Activated naive CD4-positive, alpha-beta T cell treated with anti-CD3 and anti-CD28 coated beads, Interleukin-2, amount 50 U/mL, for 72 hours (primary cell): Measurements from ENCODE around the gene APOL3. TPM values are rescaled to one million over a fixed set of nuclear protein-coding genes. Genes with fewer than 3 reads are reported as not detected.
A peak's percentile ranks its signal among the peaks of the same experiment; 100 is the strongest.
"Not testable (repeated sequence)": the region's sequence is repeated elsewhere in the genome, so short reads cannot be mapped to it uniquely, and the experiment has no call there.

Experiments used
- ATAC-seq, 2 donors: fragments of 150-1000 bp; cut with Tn5 transposase; 2 replicates each; pipeline ENCODE4 v1.10.0; 2021; ENCODE audit warnings: mild to moderate bottlenecking in 2 of 2, moderate library complexity in 2 of 2
- DNase-seq, 2 donors: peaks; one replicate each; pipeline ENCODE4 v3.0.0; 2021 to 2022; ENCODE audit warnings: low spot score in 2 of 2
- H3K27ac Mint-ChIP-seq, 2 donors: one replicate each; pipeline ENCODE4 v1.8.0; 2022; ENCODE audit warnings: mild to moderate bottlenecking in 2 of 2, mixed read lengths in 2 of 2
- H3K36me3 Mint-ChIP-seq, 2 donors: one replicate each; pipeline ENCODE4 v1.8.0; 2022; ENCODE audit warnings: mixed read lengths in 2 of 2
- H3K9me3 Mint-ChIP-seq, 2 donors: one replicate each; pipeline ENCODE4 v1.8.0; 2022; ENCODE audit warnings: mixed read lengths in 2 of 2
- total RNA-seq, 2 donors: library from RNA; stranded (reverse); gene quantifications; one replicate each; pipeline ENCODE4 v1.2.3, GENCODE V29; 2022

The APOL3 gene
- total RNA-seq, 2 donors from 2014 or later = 46.4 to 70.0 TPM

DNA sequence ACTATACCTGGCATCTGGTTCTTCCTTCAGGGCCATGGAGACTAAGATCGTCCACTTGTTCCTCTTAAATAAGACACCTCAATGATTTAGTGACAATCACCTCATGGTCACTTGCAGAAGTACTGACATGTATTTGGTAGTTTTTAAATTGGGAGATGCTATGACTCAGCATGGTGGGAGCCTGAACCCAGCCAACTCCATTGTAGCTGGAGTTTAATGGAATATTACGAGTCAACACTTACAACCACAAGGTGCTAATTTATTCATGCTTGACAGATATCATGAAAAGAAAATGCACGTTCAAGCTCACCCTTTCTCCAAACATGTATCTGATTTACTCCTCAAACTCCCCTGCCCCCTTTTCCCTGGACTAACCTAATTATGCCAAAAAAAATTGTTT, 16.6 kb upstream of the APOL3 start:
- peaks cover 0 to 5% of the 10 kb centered on the region in 2 donors for H3K9me3 Mint-ChIP-seq
- no peak for ATAC-seq
- DNase-seq = no peak
- peaks cover 0 to 9% of the 10 kb centered on the region in 2 donors for H3K36me3 Mint-ChIP-seq
- H3K27ac Mint-ChIP-seq = no peak overlapping the region

DNA sequence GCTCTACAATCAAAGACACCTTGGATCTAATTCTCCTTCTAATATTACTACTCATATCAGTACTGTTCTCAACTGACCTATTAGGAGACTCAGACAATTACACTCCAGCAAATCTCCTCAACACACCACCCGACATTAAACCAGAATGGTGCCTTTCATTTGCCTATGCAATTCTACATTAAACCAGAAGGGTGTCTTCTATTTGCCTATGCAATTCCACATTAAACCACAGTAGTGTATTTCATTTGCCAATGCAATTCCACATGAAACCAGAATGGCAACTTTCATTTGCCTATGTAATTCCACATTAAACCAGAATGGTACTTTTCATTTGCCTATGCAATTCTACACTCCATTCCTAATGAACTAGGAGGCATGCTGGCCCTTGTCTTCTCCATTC, 15.3 kb upstream of the APOL3 start:
- ATAC-seq (no peak), DNase-seq (no peak)
- peaks cover 0 to 9% of the 10 kb centered on the region in 2 donors for H3K36me3 Mint-ChIP-seq
- H3K9me3 Mint-ChIP-seq = peaks cover 0 to 5% of the 10 kb centered on the region in 2 donors
- H3K27ac Mint-ChIP-seq = no peak overlapping the region

DNA sequence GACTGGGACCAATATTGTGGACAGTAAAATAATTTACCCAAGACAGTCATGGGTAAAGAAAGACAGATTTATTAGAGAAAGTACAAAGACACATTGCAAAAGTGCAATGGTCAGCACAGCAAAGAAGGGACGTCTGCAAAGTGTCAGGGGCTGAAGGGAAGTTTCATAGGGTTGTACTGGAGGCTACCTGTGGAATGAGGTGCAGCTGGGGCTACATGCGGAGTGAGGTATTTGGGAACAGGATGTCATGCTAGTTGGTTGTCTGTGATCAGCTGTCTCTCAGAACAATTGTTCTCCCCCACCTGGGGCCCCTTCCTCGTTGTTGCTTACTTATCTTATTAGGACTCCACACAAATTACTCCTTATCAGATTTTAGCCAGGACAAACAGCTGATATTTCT, 11.4 kb upstream of the APOL3 start:
- DNase-seq = no peak
- ATAC-seq = no peak
- peaks cover 5 to 19% of the 10 kb centered on the region in 2 donors for H3K36me3 Mint-ChIP-seq
- peaks cover 0 to 12% of the 10 kb centered on the region in 2 donors for H3K9me3 Mint-ChIP-seq
- no peak overlapping the region for H3K27ac Mint-ChIP-seq

DNA sequence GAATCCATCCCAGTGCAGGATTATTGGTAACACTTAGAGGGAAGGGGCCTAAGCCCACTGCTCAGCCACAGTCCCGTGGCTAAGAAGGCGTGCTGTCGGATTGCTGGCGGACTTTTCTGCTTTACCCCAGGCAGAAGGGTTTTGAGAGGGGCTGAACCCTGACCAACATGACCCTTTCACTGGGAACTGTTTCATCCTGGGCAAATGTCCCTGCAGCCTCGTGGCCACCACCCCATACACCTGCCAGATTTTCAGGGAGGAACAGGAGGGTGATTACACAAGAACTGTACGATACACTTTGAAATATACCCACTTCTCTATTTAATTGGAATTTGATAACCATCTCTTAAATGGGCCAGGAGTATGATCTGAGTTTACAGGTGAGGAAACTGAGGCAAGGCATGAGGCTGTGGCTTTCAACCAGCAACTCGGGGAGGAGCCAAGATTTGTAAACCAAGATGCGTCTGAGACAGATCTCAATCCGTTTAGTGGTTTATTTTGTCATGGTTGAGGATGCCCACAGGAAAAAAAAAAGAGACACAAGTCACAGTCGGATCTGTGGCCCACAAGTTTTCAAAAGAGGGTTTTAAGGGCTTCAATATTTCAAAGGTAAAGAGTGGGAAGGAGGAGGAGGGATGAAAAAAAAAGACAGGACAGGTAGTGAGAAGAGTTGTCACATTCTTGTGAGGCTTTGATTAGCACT, 6.1 kb upstream of the APOL3 start:
- Mint-ChIP-seq H3K27ac (peak overlapping the region in 1 of 2 donors; percentile 52), H3K36me3 (peaks cover 5 to 16% of the 10 kb centered on the region in 2 donors), H3K9me3 (peaks cover 0 to 7% of the 10 kb centered on the region in 2 donors)
- no peak for DNase-seq
- no peak for ATAC-seq

DNA sequence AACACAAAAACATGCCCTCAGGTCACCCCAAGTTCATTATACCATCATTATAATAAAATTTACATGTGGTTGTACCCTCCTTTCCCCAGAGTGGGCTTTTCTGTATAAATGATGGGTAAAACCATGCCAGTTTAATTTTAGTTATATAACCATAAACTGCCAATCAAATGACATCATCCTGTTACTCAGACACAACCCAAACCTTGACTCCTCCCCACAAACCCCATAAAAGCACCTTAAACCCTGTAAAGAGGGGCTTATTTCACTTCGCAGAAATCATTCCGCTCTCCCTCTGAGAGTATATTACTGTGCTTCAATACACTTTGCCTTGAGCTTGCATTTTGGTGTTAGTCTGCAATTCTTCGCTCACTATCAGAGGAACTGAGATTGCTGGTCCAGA, 5.5 kb upstream of the APOL3 start:
- ATAC-seq (no peak), DNase-seq (no peak)
- Mint-ChIP-seq H3K36me3 (peaks cover 5 to 16% of the 10 kb centered on the region in 2 donors), H3K9me3 (peaks cover 0 to 7% of the 10 kb centered on the region in 2 donors), H3K27ac (peak overlapping the region in 1 of 2 donors; percentile 52)

DNA sequence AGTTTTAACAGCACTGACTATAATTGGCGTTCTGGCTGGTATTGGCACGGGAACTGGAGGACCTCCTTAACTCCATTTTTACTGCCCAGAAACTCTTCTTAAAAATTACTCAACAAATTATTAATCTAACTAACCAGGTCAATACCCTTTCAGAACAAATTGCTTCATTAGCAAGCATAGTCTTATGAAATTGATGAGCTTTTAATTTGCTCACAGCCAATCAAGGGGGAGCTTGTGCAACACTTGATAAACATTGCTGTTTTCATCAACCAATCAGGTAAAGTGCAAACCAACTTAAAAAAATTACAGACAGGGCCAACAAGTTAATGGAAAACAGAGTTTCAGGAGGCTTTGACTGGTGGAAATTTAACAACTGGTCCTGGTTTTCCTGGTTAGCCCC, 4.6 kb upstream of the APOL3 start:
- DNase-seq (no peak), ATAC-seq (no peak)
- H3K36me3 Mint-ChIP-seq = peaks cover 8 to 20% of the 10 kb centered on the region in 2 donors
- peaks cover 0 to 7% of the 10 kb centered on the region in 2 donors for H3K9me3 Mint-ChIP-seq
- H3K27ac Mint-ChIP-seq = no peak overlapping the region

DNA sequence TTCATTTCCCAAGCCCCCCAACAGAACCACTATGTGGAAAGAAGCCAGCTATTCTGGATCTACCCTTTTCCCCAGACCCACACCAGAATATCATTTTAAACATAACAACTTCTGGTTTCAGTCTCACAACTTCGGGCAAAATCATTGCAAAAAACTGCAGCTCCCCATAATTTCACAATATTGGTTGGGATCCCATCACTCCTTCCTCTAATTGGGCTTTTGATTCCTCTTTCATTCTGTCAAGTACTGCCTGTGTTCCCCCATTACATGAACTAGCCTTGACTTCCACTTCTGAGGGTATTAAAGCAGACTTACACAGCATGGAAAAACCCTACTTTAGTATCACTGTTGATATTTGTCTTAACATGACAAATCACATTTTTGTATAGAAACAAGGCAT, 4.1 kb upstream of the APOL3 start:
- ATAC-seq (no peak), DNase-seq (no peak)
- Mint-ChIP-seq H3K27ac (no peak overlapping the region), H3K36me3 (peaks cover 13 to 25% of the 10 kb centered on the region in 2 donors), H3K9me3 (peaks cover 0 to 7% of the 10 kb centered on the region in 2 donors)

DNA sequence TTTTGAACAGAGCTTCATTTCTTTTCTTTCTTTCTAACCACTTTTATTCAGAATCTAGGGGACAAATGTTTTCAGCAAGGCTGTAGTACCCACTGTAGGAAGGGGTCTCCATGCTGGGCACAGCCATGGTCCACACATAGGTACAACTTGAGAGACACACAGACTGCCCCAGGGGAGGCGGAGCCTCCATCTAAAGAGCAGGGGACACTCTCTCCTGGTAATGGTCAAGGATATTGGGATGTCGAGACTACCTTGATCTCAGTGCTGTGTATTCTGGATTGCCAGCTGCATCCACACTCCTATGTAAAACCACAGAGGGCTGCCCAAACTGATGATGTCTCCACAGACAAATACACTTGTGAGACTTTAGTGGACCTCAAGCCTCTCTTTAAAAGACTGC, 2.9 kb upstream of the APOL3 start:
- no peak overlapping the region for H3K27ac Mint-ChIP-seq
- H3K36me3 Mint-ChIP-seq = peaks cover 14 to 24% of the 10 kb centered on the region in 2 donors
- ATAC-seq = no peak
- peaks cover 0 to 7% of the 10 kb centered on the region in 2 donors for H3K9me3 Mint-ChIP-seq
- DNase-seq = no peak

DNA sequence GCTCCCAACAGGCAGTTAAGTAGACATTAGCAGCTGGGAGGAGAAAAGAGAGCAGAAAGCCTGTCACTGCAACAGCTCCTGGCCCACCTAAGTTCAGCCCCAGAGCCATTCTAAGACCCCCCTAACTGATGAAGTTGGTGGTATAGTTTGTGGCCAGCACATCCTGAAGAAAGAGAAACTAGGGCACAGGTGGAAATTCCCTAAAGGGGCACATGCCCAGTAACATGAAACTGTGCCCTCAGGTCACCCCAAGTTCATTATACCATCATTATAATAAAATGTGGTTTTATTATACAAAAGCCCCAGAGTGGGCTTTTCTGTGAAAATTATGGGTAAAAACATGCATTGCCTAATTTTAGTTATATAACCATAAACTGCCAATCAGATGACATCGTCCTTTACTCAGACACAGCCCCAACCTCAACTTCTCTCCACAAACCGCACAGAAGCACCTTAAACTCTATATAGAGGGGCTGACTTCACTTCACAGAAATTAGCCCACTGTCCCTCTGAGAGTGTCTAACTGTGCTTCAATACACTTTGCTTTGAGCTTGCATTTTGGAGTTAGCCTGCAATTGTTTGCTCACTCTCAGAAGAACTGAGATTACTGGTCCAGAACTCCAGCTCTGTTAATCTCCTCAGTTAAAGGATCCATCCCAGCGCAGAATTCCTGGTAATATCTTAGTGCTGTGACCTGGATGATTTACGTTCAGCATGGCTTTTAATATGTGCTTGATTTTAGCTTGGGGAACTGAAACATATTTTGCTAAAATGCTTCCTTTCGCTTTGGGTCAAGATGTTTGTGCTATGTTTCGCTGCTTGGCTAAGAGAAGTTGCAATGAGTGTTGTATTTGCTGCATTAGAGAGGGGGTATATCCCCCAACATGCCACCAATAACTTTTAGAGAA, 1.8 kb upstream of the APOL3 start:
- Mint-ChIP-seq H3K36me3 (peaks cover 14 to 16% of the 10 kb centered on the region in 2 donors), H3K9me3 (no peaks in the 10 kb centered on the region), H3K27ac (no peak overlapping the region)
- no peak for DNase-seq
- peak in 1 of 2 donors; percentile 46 for ATAC-seq

DNA sequence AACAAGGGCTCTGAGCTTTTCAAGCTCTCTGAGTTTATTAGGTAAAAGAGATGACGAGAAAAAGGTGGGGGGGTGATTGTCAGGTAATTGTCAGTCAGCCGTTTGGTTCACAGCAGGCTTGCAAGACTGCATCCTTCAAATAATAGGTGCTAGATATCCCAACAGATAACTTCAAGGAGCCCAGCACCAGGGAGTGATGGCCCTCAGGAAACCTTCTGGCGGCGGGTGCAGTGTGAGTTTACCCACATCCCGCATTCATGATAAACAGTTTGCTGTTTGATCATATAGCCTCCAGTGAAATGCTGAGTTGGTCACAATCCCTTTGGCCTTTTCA, 1.2 kb upstream of the APOL3 start:
- Mint-ChIP-seq H3K27ac (peak overlapping the region; percentile 65 to 98), H3K36me3 (peaks cover 19 to 22% of the 10 kb centered on the region in 2 donors)
- H3K9me3 Mint-ChIP-seq, DNase-seq, ATAC-seq: not testable (repeated sequence)

DNA sequence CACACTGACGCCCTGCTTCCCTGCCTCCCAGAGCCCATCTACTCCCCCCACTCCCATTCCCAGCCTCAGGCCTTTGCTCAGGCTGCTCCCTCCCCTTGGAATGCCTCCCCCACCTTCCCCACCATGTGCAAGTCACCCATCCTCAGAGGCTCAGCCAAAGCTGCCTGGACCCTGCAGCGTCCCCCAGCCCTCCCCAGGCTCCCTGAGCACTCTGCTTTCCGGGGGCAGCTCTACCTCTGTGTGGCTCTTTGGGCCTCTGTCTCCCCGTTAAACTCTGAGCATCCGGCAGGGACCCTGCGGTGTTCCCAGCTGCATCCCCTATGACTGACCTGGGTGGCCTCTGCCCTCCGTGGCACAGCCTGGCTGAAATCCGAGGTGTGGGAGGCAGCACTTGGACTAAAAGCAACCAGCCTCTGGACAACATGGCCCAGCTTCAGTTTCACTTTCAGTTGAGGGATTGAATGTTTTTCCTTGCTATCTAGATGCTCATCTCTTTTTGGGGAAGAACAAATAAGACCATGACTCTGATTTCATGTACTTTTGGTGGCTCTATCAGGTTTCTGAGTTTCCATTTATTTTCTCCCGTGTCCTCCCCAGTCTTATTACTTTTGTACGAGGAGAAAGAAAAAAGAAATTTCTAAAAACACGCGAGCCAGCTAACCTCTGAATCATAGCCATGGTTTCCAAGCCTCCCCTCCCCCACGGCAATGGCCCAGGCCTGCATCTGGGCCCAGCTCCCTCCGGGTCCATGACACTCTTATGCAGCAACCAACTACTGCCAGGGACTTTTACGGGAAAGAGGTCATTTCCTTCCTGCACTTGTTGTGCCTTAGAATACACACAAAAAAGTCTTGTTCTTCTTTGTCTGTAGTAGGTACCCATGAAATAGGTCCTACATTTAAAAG, 3.8 kb downstream of the APOL3 start:
- Mint-ChIP-seq H3K9me3 (peaks cover 0 to 4% of the 10 kb centered on the region in 2 donors), H3K36me3 (peaks cover 47 to 57% of the 10 kb centered on the region in 2 donors), H3K27ac (peak overlapping the region; percentile 97 to 98)
- DNase-seq = peak; percentile 71 to 75
- ATAC-seq = peak; percentile 64 to 79

DNA sequence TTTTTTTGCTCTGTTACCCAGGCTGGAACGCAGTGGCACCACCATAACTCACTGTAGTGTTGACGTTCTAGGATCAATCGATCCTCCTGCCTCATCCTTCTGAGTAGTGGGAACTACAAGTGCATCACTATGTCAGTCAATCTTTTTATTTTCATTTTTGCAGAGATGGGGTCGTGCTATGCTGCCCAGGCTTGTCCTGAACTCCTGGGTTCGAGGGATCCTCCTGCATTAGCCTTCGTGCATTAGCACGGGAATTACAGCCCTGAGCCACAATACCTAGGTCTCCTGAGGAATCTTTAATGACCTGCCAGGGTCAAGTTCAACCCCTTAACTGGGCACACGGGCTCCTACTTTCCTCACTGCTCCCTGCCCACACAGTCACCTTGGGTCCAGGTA, 4.4 kb downstream of the APOL3 start:
- H3K36me3 Mint-ChIP-seq = peaks cover 50 to 62% of the 10 kb centered on the region in 2 donors
- ATAC-seq (no peak), DNase-seq (no peak)
- H3K27ac Mint-ChIP-seq = peak overlapping the region; percentile 97 to 98
- peaks cover 0 to 6% of the 10 kb centered on the region in 2 donors for H3K9me3 Mint-ChIP-seq

DNA sequence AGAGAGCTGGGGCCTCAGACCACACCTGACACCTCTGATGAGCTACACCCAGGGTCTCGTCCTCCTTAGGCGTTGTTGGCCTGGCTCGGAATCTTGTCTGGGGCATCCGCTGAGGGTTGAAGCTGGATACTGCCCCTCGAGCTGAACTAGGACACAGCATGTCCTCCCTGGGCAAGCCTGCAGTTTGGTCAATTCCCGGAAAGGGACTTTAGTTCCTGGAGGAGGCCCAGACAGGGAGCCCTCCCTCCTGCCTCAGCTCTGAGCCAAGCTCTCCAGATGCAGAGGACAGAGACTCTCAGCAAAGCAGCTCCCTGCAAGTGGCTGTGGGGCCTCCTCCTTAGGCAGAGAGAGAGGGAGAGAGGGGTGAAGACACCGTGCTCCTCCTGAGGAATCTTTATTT, 4.9 kb downstream of the APOL3 start:
- ATAC-seq (no peak), DNase-seq (no peak)
- Mint-ChIP-seq H3K36me3 (peaks cover 50 to 66% of the 10 kb centered on the region in 2 donors), H3K27ac (peak overlapping the region; percentile 97 to 98), H3K9me3 (peaks cover 0 to 6% of the 10 kb centered on the region in 2 donors)

DNA sequence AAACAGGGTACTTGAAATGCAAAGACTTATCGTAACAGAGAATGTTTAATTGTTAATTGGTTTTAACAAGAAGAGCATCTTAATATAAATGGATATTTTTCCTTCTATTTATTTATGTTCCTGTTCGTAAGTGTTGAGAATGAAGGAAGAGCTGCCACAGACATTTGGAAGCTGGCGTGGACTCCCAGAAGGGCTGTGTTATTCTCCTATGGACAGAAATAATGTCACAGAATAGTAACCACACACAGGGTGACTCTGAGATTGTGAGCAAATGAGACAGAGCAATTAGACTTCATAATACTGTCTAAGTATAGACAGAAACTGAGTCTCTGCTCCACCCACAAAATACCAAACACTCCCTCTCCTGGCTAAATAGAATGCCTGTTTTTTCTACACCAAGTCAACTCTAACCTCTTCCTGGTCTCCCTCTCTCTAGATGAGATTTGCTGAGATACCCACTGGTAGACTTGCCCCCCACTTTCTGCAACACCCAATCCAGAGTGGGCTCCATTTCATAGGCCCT, 6.1 kb downstream of the APOL3 start:
- ATAC-seq (no peak), DNase-seq (no peak)
- Mint-ChIP-seq H3K27ac (peak overlapping the region; percentile 79 to 98), H3K36me3 (peaks cover 40 to 58% of the 10 kb centered on the region in 2 donors), H3K9me3 (peaks cover 0 to 6% of the 10 kb centered on the region in 2 donors)

DNA sequence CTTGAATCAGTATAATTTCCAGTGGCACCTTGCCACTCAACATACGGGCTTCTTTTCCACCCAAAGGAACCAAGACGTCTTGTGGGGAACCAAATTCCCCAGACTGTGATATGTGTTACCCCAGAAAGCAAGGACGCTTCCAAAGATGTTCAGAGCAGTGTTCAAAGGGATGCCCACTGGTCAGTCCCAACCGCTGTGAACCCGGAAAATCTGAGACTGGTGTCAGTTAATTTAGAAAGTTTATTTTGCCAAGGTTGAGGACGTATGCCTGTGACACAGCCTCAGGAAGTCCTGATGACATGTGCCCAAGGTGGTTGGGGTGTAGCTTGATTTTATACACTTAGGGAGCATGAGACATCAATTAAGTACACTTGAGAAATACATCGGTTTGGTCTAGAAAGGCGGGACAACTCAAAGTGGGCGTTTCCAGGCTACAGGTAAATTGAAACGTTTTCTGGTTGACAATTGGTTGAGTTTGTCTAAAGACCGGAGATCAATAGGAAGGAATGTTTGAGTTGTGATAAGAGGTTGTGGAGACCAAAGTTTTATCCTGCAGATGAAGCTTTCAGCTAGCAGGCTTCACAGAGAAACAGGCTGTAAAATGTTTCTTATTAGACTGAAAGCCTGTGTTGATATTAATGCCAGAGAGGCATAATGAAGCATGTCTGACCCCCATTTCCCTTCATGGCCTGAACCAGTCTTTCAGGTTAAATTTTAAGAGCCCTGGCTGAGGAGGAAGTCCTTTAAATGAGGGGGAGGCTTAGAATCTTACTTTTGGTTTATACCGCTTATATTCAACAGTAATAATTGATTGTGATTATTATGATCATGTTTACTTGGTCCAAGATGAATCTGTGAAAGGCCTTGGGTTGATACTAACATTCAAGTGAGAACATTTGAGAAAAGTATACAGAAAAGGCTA, 6.8 kb downstream of the APOL3 start:
- peak overlapping the region; percentile 39 to 98 for H3K27ac Mint-ChIP-seq
- DNase-seq (no peak), ATAC-seq (no peak)
- peaks cover 36 to 54% of the 10 kb centered on the region in 2 donors for H3K36me3 Mint-ChIP-seq
- peaks cover 0 to 6% of the 10 kb centered on the region in 2 donors for H3K9me3 Mint-ChIP-seq
